ENCODE data around the gene SNIP1.

GRCh38 chr1:37486680-37487618 is 67.1 kb downstream of the SNIP1 start:
- TF ChIP-seq CTCF (IDR thresholded peaks at IDR 0.05; ENCODE audit: poor library complexity, severe bottlenecking) (peak; percentile 95), SMC3 (conservative IDR thresholded peaks at IDR 0.05; ENCODE audit: poor library complexity) (peak; percentile 96), EZH2 (IDR thresholded peaks at IDR 0.05; ENCODE audit: borderline replicate concordance, insufficient read depth, low read length, poor library complexity, severe bottlenecking) (no peak), TAF1 (IDR thresholded peaks at IDR 0.05; ENCODE audit: low read depth) (no peak), EP300 (conservative IDR thresholded peaks at IDR 0.05; ENCODE audit: poor library complexity, severe bottlenecking) (no peak), POLR2AphosphoS5 (IDR thresholded peaks at IDR 0.05) (no peak), REST (IDR thresholded peaks at IDR 0.05; ENCODE audit: borderline replicate concordance) (no peak)

All from neural cell (in vitro differentiated cells).